Karpas-422 (cell line): ENCODE measurements around the gene RABGGTB. TPM values are rescaled to one million over a fixed set of nuclear protein-coding genes. Genes with fewer than 3 reads are reported as not detected.
"Not testable (repeated sequence)": the region's sequence is repeated elsewhere in the genome, so short reads cannot be mapped to it uniquely, and the experiment has no call there.

Experiments used
- DNase-seq: peaks from one replicate; pipeline ENCODE4 v3.0.0-alpha.2; 2015
- H2AFZ ChIP-seq: fragments of 200-600 bp; sonication (generic); 2 replicates; pipeline ENCODE4 v1.6.1; 2014; ENCODE audit warnings: antibody characterized with exemption, low read length, mixed read lengths
- H3K27ac ChIP-seq: fragments of 200-600 bp; sonication (generic); 2 replicates; pipeline ENCODE4 v1.5.1; 2014; ENCODE audit warnings: mild to moderate bottlenecking, low read length, moderate library complexity
- H3K27me3 ChIP-seq: fragments of 200-600 bp; sonication (generic); 2 replicates; pipeline ENCODE4 v1.6.1; 2014; ENCODE audit warnings: low read length, mixed read lengths
- H3K36me3 ChIP-seq: fragments of 200-600 bp; sonication (generic); 2 replicates; pipeline ENCODE4 v1.6.1; 2014; ENCODE audit warnings: low read length, mixed read lengths; ENCODE audit not compliant: insufficient read depth
- H3K4me1 ChIP-seq: fragments of 200-600 bp; sonication (generic); 2 replicates; pipeline ENCODE4 v1.6.1; 2014; ENCODE audit warnings: mild to moderate bottlenecking, low read length, mixed read lengths
- H3K4me2 ChIP-seq: fragments of 200-600 bp; sonication (generic); 2 replicates; pipeline ENCODE4 v1.6.1; 2014; ENCODE audit warnings: low read length, low read depth, mild to moderate bottlenecking; ENCODE audit not compliant: poor library complexity, severe bottlenecking
- H3K4me3 ChIP-seq: fragments of 200-600 bp; sonication (generic); 2 replicates; pipeline ENCODE4 v1.5.1; 2014; ENCODE audit warnings: mild to moderate bottlenecking, antibody characterized with exemption, low read length, mixed read lengths
- H3K79me2 ChIP-seq: fragments of 200-600 bp; sonication (generic); 2 replicates; pipeline ENCODE4 v1.6.1; 2014; ENCODE audit warnings: mild to moderate bottlenecking, low read length, mixed read lengths
- H3K9ac ChIP-seq: fragments of 200-600 bp; sonication (generic); 2 replicates; pipeline ENCODE4 v1.6.0; 2014; ENCODE audit warnings: low read length
- H3K9me2 ChIP-seq: fragments of 200-600 bp; sonication (generic), shearing (Covaris generic); replicated peaks from 2 replicates; pipeline ENCODE4 v1.6.0; 2014; ENCODE audit warnings: mild to moderate bottlenecking, low read length, moderate library complexity; ENCODE audit not compliant: insufficient read depth
- H3K9me3 ChIP-seq: fragments of 300-700, 200-600 bp; sonication (generic); 2 replicates; pipeline ENCODE4 v1.6.1; 2014; ENCODE audit warnings: low read length, mixed read lengths
- H4K20me1 ChIP-seq: fragments of 200-600 bp; sonication (generic); 2 replicates; pipeline ENCODE4 v1.6.1; 2014; ENCODE audit warnings: mild to moderate bottlenecking, antibody characterized with exemption, low read length, low read depth; ENCODE audit not compliant: insufficient read depth
- total RNA-seq: library from RNA; depleted of rRNA; stranded (reverse); fragments of >200 nt; shearing (Covaris generic); gene quantifications from 2 replicates; pipeline ENCODE4 v1.2.3, GENCODE V29; 2014; ENCODE audit warnings: low replicate concordance

The RABGGTB gene
- total RNA-seq, 1 experiment from 2014 or later = 114 TPM

DNA sequence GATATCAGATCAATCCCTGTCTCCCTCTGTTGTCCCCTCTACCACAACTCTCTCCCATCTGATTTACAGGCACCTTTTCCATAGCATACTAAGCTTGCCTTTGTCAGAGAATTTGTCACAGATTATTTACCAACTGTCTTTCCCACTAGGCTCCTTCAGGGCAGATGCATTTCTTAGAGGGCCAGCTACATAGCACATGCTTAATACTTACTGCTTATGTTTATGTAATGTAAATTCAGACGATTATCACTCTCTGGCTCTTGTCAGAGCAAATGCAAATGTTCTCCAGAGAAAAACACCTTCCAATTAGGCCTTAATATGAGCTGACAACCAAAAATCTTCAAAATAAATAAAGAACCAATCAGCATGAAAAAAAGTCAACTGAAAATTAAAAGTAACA is 15.3 kb upstream of the RABGGTB start:
- Histone ChIP-seq H3K9me3 (no peaks in the 10 kb centered on the region), H4K20me1 (no peaks in the 10 kb centered on the region), H3K4me1 (no peaks in the 10 kb centered on the region), H3K4me2 (no peak overlapping the region), H3K27me3 (no peaks in the 10 kb centered on the region), H3K36me3 (no peaks in the 10 kb centered on the region), H3K9ac (no peak overlapping the region), H2AFZ (no peak overlapping the region), H3K79me2 (no peaks in the 10 kb centered on the region), H3K9me2 (no peaks in the 10 kb centered on the region), H3K4me3 (no peak overlapping the region), H3K27ac (no peak overlapping the region)
- no peak for DNase-seq

DNA sequence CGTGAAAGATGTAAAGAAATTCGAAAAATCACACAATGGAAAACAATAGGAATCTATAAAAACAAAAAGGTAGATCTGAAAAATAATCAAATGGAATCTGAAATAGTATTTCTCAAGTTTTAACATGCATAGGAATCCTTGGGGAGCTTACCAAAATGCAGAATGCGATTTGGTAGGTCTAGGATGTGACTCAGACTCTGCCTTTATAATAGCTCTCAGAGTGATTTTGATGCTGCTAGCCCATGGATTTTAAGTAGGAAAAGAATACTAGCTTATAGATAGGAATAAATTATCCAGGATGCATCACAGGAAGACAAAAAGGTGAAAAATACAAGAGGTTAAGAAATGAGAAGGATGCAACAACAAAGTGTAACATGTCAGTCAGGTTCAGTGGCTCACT is 14.1 kb upstream of the RABGGTB start:
- Histone ChIP-seq H3K79me2 (no peaks in the 10 kb centered on the region), H2AFZ (no peak overlapping the region), H3K9me2 (no peaks in the 10 kb centered on the region), H3K27me3 (no peaks in the 10 kb centered on the region), H3K4me2 (no peak overlapping the region), H3K9ac (no peak overlapping the region), H3K4me1 (no peaks in the 10 kb centered on the region), H3K36me3 (no peaks in the 10 kb centered on the region), H3K9me3 (no peaks in the 10 kb centered on the region), H4K20me1 (no peaks in the 10 kb centered on the region), H3K27ac (no peak overlapping the region), H3K4me3 (no peak overlapping the region)
- no peak for DNase-seq

DNA sequence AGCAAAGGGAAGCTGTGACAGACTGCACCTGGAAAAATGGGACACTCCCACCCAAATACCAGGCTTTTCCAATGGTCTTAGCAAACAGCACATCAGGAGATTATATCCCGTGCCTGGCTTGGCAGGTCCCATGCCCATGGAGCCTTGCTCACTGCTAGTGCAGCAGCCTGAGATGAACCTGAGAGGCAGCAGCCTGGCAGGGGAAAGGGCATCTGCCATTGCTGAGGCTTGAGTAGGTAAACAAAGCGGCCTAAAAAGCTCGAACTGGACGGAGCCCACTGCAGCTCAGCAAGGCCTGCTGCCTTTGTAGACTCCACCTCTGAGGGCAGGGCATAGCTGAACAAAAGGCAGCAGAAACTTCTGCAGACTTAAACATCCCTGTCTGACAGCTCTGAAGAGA is 8.2 kb upstream of the RABGGTB start:
- not testable (repeated sequence) for H4K20me1 ChIP-seq, H3K9me3 ChIP-seq, H3K9me2 ChIP-seq, DNase-seq, H3K4me2 ChIP-seq, H3K36me3 ChIP-seq, H2AFZ ChIP-seq, H3K27ac ChIP-seq, H3K4me3 ChIP-seq, H3K4me1 ChIP-seq, H3K27me3 ChIP-seq, H3K9ac ChIP-seq, H3K79me2 ChIP-seq

DNA sequence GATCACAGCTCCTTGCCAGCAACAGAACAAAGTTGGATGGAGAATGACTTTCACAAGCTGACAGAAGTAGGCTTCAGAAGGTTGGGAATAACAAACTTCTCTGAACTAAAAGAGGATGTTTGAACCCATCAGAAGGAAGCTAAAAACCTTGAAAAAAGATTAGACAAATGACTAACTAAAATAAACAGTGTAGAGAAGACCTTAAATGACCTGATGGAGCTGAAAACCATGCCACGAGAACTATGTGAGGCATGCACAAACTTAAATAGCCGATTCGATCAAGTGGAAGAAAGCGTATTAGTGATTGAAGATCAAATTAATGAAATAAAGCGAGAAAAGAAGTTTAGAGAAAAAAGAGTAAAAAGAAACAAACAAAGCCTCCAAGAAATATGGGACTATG is 7.4 kb upstream of the RABGGTB start:
- not testable (repeated sequence) for H3K27ac ChIP-seq, H3K9ac ChIP-seq, H2AFZ ChIP-seq, H3K4me1 ChIP-seq, H3K36me3 ChIP-seq, H3K9me3 ChIP-seq, H3K27me3 ChIP-seq, H3K9me2 ChIP-seq, H4K20me1 ChIP-seq, H3K79me2 ChIP-seq, DNase-seq, H3K4me3 ChIP-seq, H3K4me2 ChIP-seq

DNA sequence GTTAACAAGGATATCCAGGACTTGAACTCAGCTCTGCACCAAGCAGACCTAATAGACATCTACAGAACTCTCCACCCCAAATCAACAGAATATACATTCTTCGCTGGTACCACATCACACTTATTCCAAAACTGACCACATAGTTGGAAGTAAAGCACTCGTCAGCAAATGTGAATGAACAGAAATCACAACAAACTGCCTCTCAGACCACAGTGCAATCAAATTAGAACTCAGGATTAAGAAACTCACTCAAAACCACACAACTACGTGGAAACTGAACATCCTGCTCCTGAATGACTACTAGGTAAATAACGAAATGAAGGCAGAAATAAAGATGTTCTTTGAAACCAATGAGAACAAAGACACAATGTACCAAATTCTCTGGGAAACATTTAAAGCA is 5.9 kb upstream of the RABGGTB start:
- H3K27me3 ChIP-seq, H3K9me2 ChIP-seq: not testable (repeated sequence)

DNA sequence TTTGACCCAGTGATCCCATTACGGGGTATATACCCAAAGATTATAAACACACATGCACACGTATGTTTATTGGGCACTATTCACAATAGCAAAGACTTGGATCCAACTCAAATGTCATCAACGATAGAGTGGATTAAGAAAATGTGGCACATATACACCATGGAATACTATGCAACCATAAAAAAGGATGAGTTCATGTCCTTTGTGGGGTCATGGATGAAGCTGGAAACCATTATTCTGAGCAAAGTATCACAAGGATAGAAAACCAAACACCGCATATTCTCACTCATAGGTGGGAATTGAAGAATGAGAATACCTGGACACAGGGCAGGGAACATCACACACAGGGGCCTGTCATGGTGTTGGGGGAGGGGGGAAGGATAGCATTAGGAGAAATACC is 2.1 kb upstream of the RABGGTB start:
- peak overlapping the region; percentile 96 for H3K27ac ChIP-seq
- peaks cover 18% of the 10 kb centered on the region for H3K36me3 ChIP-seq
- peak overlapping the region; percentile 94 for H3K4me2 ChIP-seq
- DNase-seq, H3K9me3 ChIP-seq, H3K9me2 ChIP-seq, H2AFZ ChIP-seq, H3K27me3 ChIP-seq: not testable (repeated sequence)
- H3K4me3 ChIP-seq = peak overlapping the region; percentile 95
- H3K9ac ChIP-seq = peak overlapping the region; percentile 89
- H3K4me1 ChIP-seq = peaks cover 34% of the 10 kb centered on the region
- H4K20me1 ChIP-seq = peaks cover 22% of the 10 kb centered on the region
- H3K79me2 ChIP-seq = peaks cover 29% of the 10 kb centered on the region

More for the DNA sequence above, 5.9 kb upstream of the RABGGTB start:
- H3K4me2 ChIP-seq, H3K9ac ChIP-seq, H3K27ac ChIP-seq, H3K79me2 ChIP-seq, H4K20me1 ChIP-seq, H3K36me3 ChIP-seq, H3K4me3 ChIP-seq, DNase-seq, H2AFZ ChIP-seq, H3K9me3 ChIP-seq: not testable (repeated sequence)
- peaks cover 11% of the 10 kb centered on the region for H3K4me1 ChIP-seq

DNA sequence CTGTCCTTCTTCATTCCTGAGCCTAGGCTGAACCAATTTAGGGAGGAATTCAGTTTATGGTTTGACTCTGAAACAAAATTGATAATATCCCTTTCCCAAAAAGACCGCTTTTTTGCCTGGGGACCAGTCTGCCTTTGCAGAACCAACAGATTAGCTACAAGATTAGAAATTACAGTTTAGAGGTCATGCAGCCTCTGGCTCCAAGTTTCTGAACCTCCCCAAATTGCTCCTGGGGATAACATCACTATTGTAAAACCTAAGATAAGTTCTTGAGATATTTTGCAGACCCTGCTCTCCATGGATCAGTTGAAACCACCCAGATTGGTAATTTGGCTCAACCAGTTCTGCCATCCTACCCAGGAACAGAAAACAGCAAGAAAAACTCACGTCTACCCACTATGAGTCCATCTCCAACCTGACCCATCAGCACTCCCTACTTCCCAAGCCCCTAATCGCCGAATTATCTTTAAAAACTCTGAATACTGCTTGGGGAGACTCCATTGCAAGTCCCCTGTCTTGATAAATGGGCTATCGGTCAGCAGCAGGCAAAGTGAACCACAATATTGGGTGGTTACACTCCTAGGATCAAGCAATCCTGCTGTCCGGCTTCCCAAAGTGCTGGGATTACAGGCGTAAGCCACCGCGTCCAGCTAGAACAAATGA is 605 bp upstream of the RABGGTB start:
- H3K79me2 ChIP-seq = peaks cover 44% of the 10 kb centered on the region
- no peaks in the 10 kb centered on the region for H3K27me3 ChIP-seq
- H3K4me1 ChIP-seq = peaks cover 49% of the 10 kb centered on the region
- no peaks in the 10 kb centered on the region for H3K9me2 ChIP-seq
- H3K4me3 ChIP-seq = peak overlapping the region; percentile 95
- H4K20me1 ChIP-seq = peaks cover 37% of the 10 kb centered on the region
- peak overlapping the region; percentile 96 for H3K27ac ChIP-seq
- DNase-seq = no peak
- peak overlapping the region; percentile 94 for H3K4me2 ChIP-seq
- peak overlapping the region; percentile 89 for H3K9ac ChIP-seq
- no peaks in the 10 kb centered on the region for H3K9me3 ChIP-seq
- no peak overlapping the region for H2AFZ ChIP-seq
- peaks cover 32% of the 10 kb centered on the region for H3K36me3 ChIP-seq

DNA sequence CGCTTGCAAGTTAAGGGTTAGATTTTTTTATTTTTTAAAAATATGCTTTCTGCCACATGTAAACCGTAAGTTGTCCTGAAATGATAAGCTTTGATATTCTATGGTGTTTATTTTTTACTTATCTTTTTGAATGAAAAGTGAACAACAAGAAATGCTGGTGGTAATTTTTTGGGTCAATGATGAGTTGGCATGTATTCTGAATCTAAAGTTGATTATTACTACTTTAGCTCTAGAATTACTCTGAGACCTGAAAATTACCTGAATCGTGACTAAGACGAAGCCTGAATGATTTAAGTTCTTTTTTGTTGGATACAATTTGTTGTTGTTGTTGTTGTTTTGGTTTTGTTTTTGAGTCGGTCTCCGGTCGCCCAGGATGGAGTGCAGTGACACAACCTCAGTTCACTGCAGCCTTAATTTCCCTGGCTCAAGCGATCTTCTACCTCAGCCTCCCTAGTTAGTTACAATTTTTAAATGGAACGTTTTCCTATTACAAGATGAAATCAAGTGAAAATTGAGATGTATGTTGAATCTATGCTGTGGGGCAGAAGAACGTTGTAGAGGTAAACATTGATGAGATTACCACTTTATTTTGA is 941 bp downstream of the RABGGTB start:
- no peak overlapping the region for H2AFZ ChIP-seq
- H4K20me1 ChIP-seq = peaks cover 47% of the 10 kb centered on the region
- peaks cover 46% of the 10 kb centered on the region for H3K36me3 ChIP-seq
- no peaks in the 10 kb centered on the region for H3K27me3 ChIP-seq
- no peaks in the 10 kb centered on the region for H3K9me2 ChIP-seq
- no peaks in the 10 kb centered on the region for H3K9me3 ChIP-seq
- peaks cover 50% of the 10 kb centered on the region for H3K4me1 ChIP-seq
- H3K9ac ChIP-seq = peak overlapping the region; percentile 99
- H3K79me2 ChIP-seq = peaks cover 49% of the 10 kb centered on the region
- peak overlapping the region; percentile 96 for H3K27ac ChIP-seq
- H3K4me3 ChIP-seq = peak overlapping the region; percentile 95
- DNase-seq = peak; percentile 52
- H3K4me2 ChIP-seq = peak overlapping the region; percentile 94
